Esophagus muscularis mucosa (tissue), 4 donors: ENCODE measurements around the gene SRR. TPM values are rescaled to one million over a fixed set of nuclear protein-coding genes. Genes with fewer than 3 reads are reported as not detected.

Source experiments
- DNase-seq: peaks from one replicate; pipeline ENCODE4 v3.0.0-alpha.2; 2017; ENCODE audit errors: extremely low spot score
- H3K27ac ChIP-seq, 4 donors: fragments of 200-600 bp; sonication (generic); replicated peaks in 1 of 4; 1 replicate in 3 of 4; 2 replicates in 1 of 4; pipeline ENCODE4 v1.5.1; 2016 to 2019; ENCODE audit warnings: mild to moderate bottlenecking in 1 of 4
- H3K27me3 ChIP-seq, 4 donors: fragments of 200-600 bp; sonication (generic); one replicate each; pipeline versions ENCODE4 v1.5.1 to v1.6.0; 2016 to 2019
- H3K36me3 ChIP-seq, 4 donors: fragments of 200-600 bp; sonication (generic); one replicate each; pipeline ENCODE4 v1.5.1; 2016 to 2019
- H3K4me1 ChIP-seq, 4 donors: fragments of 200-600 bp; sonication (generic); one replicate each; pipeline ENCODE4 v1.5.1; 2016 to 2019
- H3K4me3 ChIP-seq, 4 donors: fragments of 200-600 bp; sonication (generic); 1 replicate in 2 of 4; 2 replicates in 2 of 4; pipeline ENCODE4 v1.5.1; 2016 to 2019; ENCODE audit warnings: mild to moderate bottlenecking in 4 of 4, moderate library complexity in 1 of 4
- H3K9me3 ChIP-seq, 4 donors: fragments of 200-600 bp; sonication (generic); 1 replicate in 3 of 4; 2 replicates in 1 of 4; pipeline ENCODE4 v1.5.1; 2016 to 2019
- CTCF ChIP-seq, 3 experiments: fragments of 200-600 bp in 2 of 3; fragments of 450-650 bp in 1 of 3; sonication (generic) in 2 of 3; IDR thresholded peaks; one replicate each; pipeline ENCODE4 v1.5.1; 2017 to 2019; ENCODE audit warnings: antibody characterized with exemption in 3 of 3, mild to moderate bottlenecking in 2 of 3, moderate library complexity in 1 of 3
- EP300 ChIP-seq: sonication (generic); formaldehyde crosslinking; IDR thresholded peaks from one replicate; pipeline ENCODE4 v1.6.1; 2017; ENCODE audit warnings: antibody characterized with exemption
- POLR2A ChIP-seq: fragments of 450-650 bp; IDR thresholded peaks from one replicate; pipeline ENCODE4 v1.6.1; 2017; ENCODE audit warnings: antibody characterized with exemption, moderate library complexity, mild to moderate bottlenecking, low read depth
- POLR2AphosphoS5 ChIP-seq, 2 donors: sonication (generic); formaldehyde crosslinking; IDR thresholded peaks; one replicate each; pipeline ENCODE4 v1.6.1; 2017; ENCODE audit warnings: antibody characterized with exemption in 2 of 2
- WGBS: methylation state at CpG from one replicate; pipeline ENCODE4 v1.1.5; 2018; 5-methylcytosine and 5-hydroxymethylcytosine counted together
- intact Hi-C: fragments of 100-400 bp; cut with DNase I; formaldehyde crosslinking; loops from one replicate; pipeline ENCODE4 v1.15.1; 2023
- small RNA-seq, 3 donors: library from RNA; depleted of rRNA; stranded (forward); fragments of <200 nt; gene quantifications; one replicate each; pipeline ENCODE3, GENCODE V24; 2016
- total RNA-seq, 4 donors: library from RNA; depleted of rRNA; stranded (reverse); fragments of >200 nt; gene quantifications; one replicate each; pipeline versions ENCODE4 v1.1.0 to v1.2.1, GENCODE V29; 2016

The SRR gene
- total RNA-seq, 4 donors from 2014 or later, result 14.4 to 19.6 (median 15.5) TPM

- Histone ChIP-seq H3K9me3 (no peaks in the 10 kb centered on the region), H3K36me3 (peaks cover 20 to 80% (median 72%) of the 10 kb centered on the region in 4 donors), H3K4me1 (peaks cover 11 to 23% (median 22%) of the 10 kb centered on the region in 4 donors), H3K27ac (no peak overlapping the region), H3K27me3 (no peaks in the 10 kb centered on the region), H3K4me3 (no peak overlapping the region)
- 95% methylated on average over 8 of the region's 18 CpGs for WGBS
- no peak for DNase-seq
- intact Hi-C loops, result no loop called here
- no peak for TF ChIP-seq CTCF (IDR thresholded peaks at IDR 0.05)
- TF ChIP-seq POLR2A, result no peak
- no peak for TF ChIP-seq POLR2AphosphoS5 (IDR thresholded peaks at IDR 0.05)
- no peak for TF ChIP-seq EP300
Observed at GRCh38 chr17:2373179-2373578, 69.4 kb downstream of the SRR start.

Small RNAs within 50 kb of the gene (small RNA-seq; reads per million reads assigned to genes)
- gene AC006435.3, result 0 reads per million in 3 donors
- gene SNORD91A, result 2,260 to 3,312 (median 2,871) reads per million in 3 donors
- 373 to 437 (median 411) reads per million in 3 donors for gene SNORD91B

Other genes with a start within 250 kb of the SRR start
- 10 to 100 TPM; 48.6 to 86.4 (median 54.9) TPM for gene HIC1, start 248.8 kb upstream of the SRR start, total RNA-seq
- gene SMG6, start 165 bp upstream of the SRR start, total RNA-seq, result 10 to 100 TPM; 38.2 to 67.7 (median 47.7) TPM
- 10 to 100 TPM; 49.0 to 57.2 (median 55.1) TPM for gene TSR1, start 32.5 kb downstream of the SRR start, total RNA-seq
- 10 to 100 TPM; 32.0 to 72.2 (median 37.8) TPM for gene SGSM2, start 33.6 kb downstream of the SRR start, total RNA-seq
- 10 to 100 TPM; 10.8 to 17.4 (median 13.8) TPM for gene MNT, start 97.1 kb downstream of the SRR start, total RNA-seq
- gene METTL16, start 207.9 kb downstream of the SRR start, total RNA-seq, result 10 to 100 TPM; 18.9 to 28.8 (median 24.5) TPM